GM12872 (cell line): ENCODE data around the gene SSBP2.

ENCODE experiments used
- TF ChIP-seq, protein P1 (sequence below): IDR thresholded peaks from 3 replicates; pipeline ENCODE4 v1.5.1; 2011; ENCODE audit warnings: low read depth, mild to moderate bottlenecking, low read length, moderate library complexity; ENCODE audit not compliant: insufficient read depth

Gene SSBP2

DNA sequence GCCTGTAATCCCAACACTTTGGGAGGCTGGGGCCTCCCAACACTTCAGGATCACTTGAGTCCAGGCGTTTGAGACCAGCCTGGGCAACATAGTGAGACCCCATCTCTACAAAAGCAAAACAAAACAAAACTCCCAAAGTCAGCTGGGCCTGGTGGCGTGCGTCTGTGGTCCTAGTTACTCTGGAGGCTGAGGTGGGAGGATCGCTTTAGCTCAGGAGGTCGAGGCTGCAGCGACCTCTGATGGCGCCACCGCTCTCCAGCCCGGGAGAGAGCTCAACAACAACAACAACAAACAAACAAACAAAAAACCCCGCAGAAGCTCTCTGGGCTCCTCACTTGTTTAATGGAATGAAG lies 357.5 kb downstream of the SSBP2 start:
- TF ChIP-seq, protein P1, sequence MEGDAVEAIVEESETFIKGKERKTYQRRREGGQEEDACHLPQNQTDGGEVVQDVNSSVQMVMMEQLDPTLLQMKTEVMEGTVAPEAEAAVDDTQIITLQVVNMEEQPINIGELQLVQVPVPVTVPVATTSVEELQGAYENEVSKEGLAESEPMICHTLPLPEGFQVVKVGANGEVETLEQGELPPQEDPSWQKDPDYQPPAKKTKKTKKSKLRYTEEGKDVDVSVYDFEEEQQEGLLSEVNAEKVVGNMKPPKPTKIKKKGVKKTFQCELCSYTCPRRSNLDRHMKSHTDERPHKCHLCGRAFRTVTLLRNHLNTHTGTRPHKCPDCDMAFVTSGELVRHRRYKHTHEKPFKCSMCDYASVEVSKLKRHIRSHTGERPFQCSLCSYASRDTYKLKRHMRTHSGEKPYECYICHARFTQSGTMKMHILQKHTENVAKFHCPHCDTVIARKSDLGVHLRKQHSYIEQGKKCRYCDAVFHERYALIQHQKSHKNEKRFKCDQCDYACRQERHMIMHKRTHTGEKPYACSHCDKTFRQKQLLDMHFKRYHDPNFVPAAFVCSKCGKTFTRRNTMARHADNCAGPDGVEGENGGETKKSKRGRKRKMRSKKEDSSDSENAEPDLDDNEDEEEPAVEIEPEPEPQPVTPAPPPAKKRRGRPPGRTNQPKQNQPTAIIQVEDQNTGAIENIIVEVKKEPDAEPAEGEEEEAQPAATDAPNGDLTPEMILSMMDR = no peak

- TF ChIP-seq, protein P1 = no peak
Measured at GRCh38 chr5:81389025-81389424, 361.9 kb downstream of the SSBP2 start.

DNA sequence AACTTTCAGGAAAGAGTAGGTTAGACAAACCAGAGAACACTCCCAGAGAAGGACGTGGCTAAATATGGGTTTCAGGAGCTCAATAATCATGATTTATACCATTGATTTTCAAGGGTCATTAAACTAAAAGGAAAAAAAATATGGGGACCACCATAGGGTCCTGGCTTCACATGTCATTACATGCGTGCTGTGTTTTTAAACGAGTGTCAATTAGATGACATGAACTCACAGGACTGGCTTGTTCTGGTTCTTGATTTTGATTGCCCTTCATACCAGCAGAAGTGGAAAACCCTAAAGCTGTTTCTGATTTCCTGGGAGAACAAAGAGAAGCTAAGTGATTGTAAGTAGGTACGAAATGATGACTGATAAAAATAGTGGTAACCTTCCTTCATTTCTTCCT lies 362.7 kb downstream of the SSBP2 start:
- TF ChIP-seq, protein P1 = no peak

- TF ChIP-seq, protein P1 = no peak
Measured at GRCh38 chr5:81383867-81384266, 367.0 kb downstream of the SSBP2 start.

GRCh38 chr5:81371354-81371876 lies 379.5 kb downstream of the SSBP2 start:
- TF ChIP-seq, protein P1 = no peak

GRCh38 chr5:81370912-81371311 lies 380.0 kb downstream of the SSBP2 start:
- TF ChIP-seq, protein P1 = no peak

GRCh38 chr5:81365541-81365940 lies 385.4 kb downstream of the SSBP2 start:
- TF ChIP-seq, protein P1 = no peak
